H1 (cell line): ENCODE results near the gene HYCC1. TPM values are rescaled to one million over a fixed set of nuclear protein-coding genes. Genes with fewer than 3 reads are reported as not detected.

ENCODE experiments used
- HDAC2 ChIP-seq, 2 experiments: fragments of 300-600 bp in 1 of 2; sonication (generic) in 1 of 2; IDR thresholded peaks; 2 replicates each; pipeline ENCODE4 v1.6.1; 2011 to 2012; ENCODE audit warnings: low read depth in 2 of 2, low read length in 2 of 2, mild to moderate bottlenecking in 2 of 2, moderate library complexity in 2 of 2, borderline replicate concordance in 1 of 2, inconsistent platforms in 1 of 2
- NANOG ChIP-seq: IDR thresholded peaks from 2 replicates; pipeline ENCODE4 v1.6.1; 2011; ENCODE audit warnings: low read length, low read depth, mild to moderate bottlenecking, inconsistent platforms; ENCODE audit not compliant: insufficient read depth, poor library complexity, severe bottlenecking
- RBBP5 ChIP-seq: IDR thresholded peaks from 2 replicates; pipeline ENCODE4 v1.7.1; 2012; ENCODE audit warnings: low read depth, mild to moderate bottlenecking, inconsistent platforms, low read length, moderate library complexity, borderline replicate concordance
- polyA plus RNA-seq, 7 experiments: library from polyadenylated mRNA; depleted of rRNA in 3 of 7; stranded (reverse) in 5 of 7; unstranded in 2 of 7; fragments of >200 nt in 5 of 7; fragments of 200-250 nt in 2 of 7; gene quantifications; 1 replicate in 5 of 7; 2 replicates in 1 of 7; 4 replicates in 1 of 7; pipeline versions ENCODE4 v1.2.1 to v1.2.3, GENCODE V29; 2011 to 2013; ENCODE audit warnings: missing spikeins in 2 of 7, mixed read lengths in 2 of 7
- total RNA-seq: library from RNA; stranded (reverse); fragmentation: NEBNext Ultra II Directional; extraction: Animal tissue kit (Norgen Biotek cat#: 25700); gene quantifications from 2 replicates; pipeline ENCODE4 v1.2.1, GENCODE V29; 2021
- TF ChIP-seq, protein P1 (sequence below): fragments of 300-600 bp; sonication (generic); IDR thresholded peaks from 2 replicates; pipeline ENCODE4 v1.7.1; 2012; ENCODE audit warnings: low read length, moderate library complexity, mild to moderate bottlenecking, inconsistent platforms; ENCODE audit not compliant: insufficient replicate concordance

The HYCC1 gene
- total and polyA plus RNA-seq, 2 of the 8 experiments (the other 6 are each of a cell fraction or from before 2014, with no cell fraction given), result 20.2 to 142 TPM

DNA sequence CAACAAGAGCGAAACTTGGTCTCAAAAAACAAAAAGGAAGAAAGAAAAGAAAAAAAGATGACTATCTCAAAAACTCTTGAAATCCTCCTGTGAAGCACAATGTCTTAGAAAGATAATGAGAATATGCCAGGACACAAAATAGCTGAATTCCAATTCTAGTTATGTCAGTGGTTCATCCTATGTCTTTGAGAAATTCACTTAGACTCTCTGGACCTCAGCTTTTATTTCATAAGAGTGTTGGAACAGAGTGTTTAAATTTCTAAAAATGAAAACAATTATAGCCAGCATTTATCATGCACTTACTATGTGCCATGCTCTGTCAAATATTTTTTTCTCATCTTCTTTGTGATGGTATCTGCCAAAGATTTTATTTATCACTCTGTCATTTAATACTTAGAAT, 13.3 kb upstream of the HYCC1 start (continued):
- TF ChIP-seq, protein P1, sequence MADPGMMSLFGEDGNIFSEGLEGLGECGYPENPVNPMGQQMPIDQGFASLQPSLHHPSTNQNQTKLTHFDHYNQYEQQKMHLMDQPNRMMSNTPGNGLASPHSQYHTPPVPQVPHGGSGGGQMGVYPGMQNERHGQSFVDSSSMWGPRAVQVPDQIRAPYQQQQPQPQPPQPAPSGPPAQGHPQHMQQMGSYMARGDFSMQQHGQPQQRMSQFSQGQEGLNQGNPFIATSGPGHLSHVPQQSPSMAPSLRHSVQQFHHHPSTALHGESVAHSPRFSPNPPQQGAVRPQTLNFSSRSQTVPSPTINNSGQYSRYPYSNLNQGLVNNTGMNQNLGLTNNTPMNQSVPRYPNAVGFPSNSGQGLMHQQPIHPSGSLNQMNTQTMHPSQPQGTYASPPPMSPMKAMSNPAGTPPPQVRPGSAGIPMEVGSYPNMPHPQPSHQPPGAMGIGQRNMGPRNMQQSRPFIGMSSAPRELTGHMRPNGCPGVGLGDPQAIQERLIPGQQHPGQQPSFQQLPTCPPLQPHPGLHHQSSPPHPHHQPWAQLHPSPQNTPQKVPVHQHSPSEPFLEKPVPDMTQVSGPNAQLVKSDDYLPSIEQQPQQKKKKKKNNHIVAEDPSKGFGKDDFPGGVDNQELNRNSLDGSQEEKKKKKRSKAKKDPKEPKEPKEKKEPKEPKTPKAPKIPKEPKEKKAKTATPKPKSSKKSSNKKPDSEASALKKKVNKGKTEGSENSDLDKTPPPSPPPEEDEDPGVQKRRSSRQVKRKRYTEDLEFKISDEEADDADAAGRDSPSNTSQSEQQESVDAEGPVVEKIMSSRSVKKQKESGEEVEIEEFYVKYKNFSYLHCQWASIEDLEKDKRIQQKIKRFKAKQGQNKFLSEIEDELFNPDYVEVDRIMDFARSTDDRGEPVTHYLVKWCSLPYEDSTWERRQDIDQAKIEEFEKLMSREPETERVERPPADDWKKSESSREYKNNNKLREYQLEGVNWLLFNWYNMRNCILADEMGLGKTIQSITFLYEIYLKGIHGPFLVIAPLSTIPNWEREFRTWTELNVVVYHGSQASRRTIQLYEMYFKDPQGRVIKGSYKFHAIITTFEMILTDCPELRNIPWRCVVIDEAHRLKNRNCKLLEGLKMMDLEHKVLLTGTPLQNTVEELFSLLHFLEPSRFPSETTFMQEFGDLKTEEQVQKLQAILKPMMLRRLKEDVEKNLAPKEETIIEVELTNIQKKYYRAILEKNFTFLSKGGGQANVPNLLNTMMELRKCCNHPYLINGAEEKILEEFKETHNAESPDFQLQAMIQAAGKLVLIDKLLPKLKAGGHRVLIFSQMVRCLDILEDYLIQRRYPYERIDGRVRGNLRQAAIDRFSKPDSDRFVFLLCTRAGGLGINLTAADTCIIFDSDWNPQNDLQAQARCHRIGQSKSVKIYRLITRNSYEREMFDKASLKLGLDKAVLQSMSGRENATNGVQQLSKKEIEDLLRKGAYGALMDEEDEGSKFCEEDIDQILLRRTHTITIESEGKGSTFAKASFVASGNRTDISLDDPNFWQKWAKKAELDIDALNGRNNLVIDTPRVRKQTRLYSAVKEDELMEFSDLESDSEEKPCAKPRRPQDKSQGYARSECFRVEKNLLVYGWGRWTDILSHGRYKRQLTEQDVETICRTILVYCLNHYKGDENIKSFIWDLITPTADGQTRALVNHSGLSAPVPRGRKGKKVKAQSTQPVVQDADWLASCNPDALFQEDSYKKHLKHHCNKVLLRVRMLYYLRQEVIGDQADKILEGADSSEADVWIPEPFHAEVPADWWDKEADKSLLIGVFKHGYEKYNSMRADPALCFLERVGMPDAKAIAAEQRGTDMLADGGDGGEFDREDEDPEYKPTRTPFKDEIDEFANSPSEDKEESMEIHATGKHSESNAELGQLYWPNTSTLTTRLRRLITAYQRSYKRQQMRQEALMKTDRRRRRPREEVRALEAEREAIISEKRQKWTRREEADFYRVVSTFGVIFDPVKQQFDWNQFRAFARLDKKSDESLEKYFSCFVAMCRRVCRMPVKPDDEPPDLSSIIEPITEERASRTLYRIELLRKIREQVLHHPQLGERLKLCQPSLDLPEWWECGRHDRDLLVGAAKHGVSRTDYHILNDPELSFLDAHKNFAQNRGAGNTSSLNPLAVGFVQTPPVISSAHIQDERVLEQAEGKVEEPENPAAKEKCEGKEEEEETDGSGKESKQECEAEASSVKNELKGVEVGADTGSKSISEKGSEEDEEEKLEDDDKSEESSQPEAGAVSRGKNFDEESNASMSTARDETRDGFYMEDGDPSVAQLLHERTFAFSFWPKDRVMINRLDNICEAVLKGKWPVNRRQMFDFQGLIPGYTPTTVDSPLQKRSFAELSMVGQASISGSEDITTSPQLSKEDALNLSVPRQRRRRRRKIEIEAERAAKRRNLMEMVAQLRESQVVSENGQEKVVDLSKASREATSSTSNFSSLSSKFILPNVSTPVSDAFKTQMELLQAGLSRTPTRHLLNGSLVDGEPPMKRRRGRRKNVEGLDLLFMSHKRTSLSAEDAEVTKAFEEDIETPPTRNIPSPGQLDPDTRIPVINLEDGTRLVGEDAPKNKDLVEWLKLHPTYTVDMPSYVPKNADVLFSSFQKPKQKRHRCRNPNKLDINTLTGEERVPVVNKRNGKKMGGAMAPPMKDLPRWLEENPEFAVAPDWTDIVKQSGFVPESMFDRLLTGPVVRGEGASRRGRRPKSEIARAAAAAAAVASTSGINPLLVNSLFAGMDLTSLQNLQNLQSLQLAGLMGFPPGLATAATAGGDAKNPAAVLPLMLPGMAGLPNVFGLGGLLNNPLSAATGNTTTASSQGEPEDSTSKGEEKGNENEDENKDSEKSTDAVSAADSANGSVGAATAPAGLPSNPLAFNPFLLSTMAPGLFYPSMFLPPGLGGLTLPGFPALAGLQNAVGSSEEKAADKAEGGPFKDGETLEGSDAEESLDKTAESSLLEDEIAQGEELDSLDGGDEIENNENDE, result no peak
- TF ChIP-seq NANOG, result no peak
- no peak for TF ChIP-seq HDAC2 (IDR thresholded peaks at IDR 0.05; ENCODE audit: borderline replicate concordance in 1 of 2, low read depth in 2 of 2, low read length in 2 of 2)
- no peak for TF ChIP-seq RBBP5
